Vagina (tissue), 2 donors: ENCODE measurements around the gene FUT7. TPM values are rescaled to one million over a fixed set of nuclear protein-coding genes. Genes with fewer than 3 reads are reported as not detected.

Experiments used
- DNase-seq, 2 donors: peaks; one replicate each; pipeline ENCODE4 v3.0.0-alpha.2; 2017; ENCODE audit errors: extremely low spot score in 2 of 2
- H3K27ac ChIP-seq: fragments of 200-600 bp; sonication (generic); one replicate; pipeline ENCODE4 v1.5.1; 2019
- H3K27me3 ChIP-seq: fragments of 200-600 bp; sonication (generic); one replicate; pipeline ENCODE4 v1.5.1; 2019
- H3K36me3 ChIP-seq, 2 donors: fragments of 200-600 bp; sonication (generic); one replicate each; pipeline ENCODE4 v1.5.1; 2017 to 2019
- H3K4me1 ChIP-seq: fragments of 200-600 bp; sonication (generic); one replicate; pipeline ENCODE4 v1.5.1; 2019
- H3K4me3 ChIP-seq, 2 donors: fragments of 200-600 bp; sonication (generic); 1 replicate in 1 of 2; 2 replicates in 1 of 2; pipeline ENCODE4 v1.5.1; 2016 to 2019
- H3K9me3 ChIP-seq: fragments of 200-600 bp; sonication (generic); one replicate; pipeline ENCODE4 v1.5.1; 2019
- POLR2A ChIP-seq, 2 donors: fragments of 450-650 bp; IDR thresholded peaks; one replicate each; pipeline ENCODE4 v1.6.1; 2017; ENCODE audit warnings: antibody characterized with exemption in 2 of 2, mild to moderate bottlenecking in 2 of 2, moderate library complexity in 2 of 2
- POLR2AphosphoS5 ChIP-seq, 2 donors: sonication (generic); formaldehyde crosslinking; IDR thresholded peaks; one replicate each; pipeline ENCODE4 v1.9.0; 2017; ENCODE audit warnings: antibody characterized with exemption in 2 of 2, mild to moderate bottlenecking in 2 of 2, low read depth in 1 of 2; ENCODE audit not compliant: insufficient read depth in 1 of 2
- intact Hi-C: fragments of 100-400 bp; cut with DNase I; formaldehyde crosslinking; loops from one replicate; pipeline ENCODE4 v1.15.1; 2023
- total RNA-seq: library from RNA; depleted of rRNA; stranded (reverse); fragments of >200 nt; gene quantifications from one replicate; pipeline ENCODE4 v1.2.3, GENCODE V29; 2016
- TF ChIP-seq, protein P1 (sequence below), 3 experiments: fragments of 450-650 bp in 2 of 3; fragments of 200-600 bp in 1 of 3; sonication (generic) in 1 of 3; IDR thresholded peaks; one replicate each; pipeline ENCODE4 v1.5.1; 2017 to 2019; ENCODE audit warnings: antibody characterized with exemption in 3 of 3, mild to moderate bottlenecking in 2 of 3, moderate library complexity in 2 of 3

FUT7 gene
- total RNA-seq, 1 donor from 2014 or later: not detected

DNA sequence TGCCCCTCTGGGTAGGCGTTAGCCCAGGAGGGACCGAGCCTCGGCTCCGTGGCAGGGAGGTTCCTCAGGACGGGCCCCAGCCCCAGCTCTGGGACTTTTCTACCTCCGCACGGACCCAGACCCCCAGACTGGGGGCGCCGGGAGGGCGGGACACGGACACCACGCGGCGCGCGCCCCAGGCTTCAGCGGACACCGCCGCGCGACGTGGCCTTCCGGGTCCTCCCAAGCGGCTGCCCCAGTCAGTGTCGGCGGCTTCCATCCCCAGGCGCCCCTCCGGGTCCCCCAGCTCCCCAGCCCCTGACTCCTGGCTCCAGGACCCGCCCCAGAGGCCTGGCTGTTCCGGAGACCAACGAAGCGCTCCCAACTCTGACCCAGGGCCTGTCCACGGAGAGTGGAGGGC lies 46.0 kb downstream of the FUT7 start:
- H3K9me3 ChIP-seq: no peaks in the 10 kb centered on the region
- no peak overlapping the region for H3K27ac ChIP-seq
- peaks cover 26% of the 10 kb centered on the region for H3K4me1 ChIP-seq
- no peak for DNase-seq
- peaks cover 6% of the 10 kb centered on the region for H3K27me3 ChIP-seq
- no peak overlapping the region for H3K4me3 ChIP-seq
- intact Hi-C loops: no loop called here
- H3K36me3 ChIP-seq: no peaks in the 10 kb centered on the region
- TF ChIP-seq, protein P1, sequence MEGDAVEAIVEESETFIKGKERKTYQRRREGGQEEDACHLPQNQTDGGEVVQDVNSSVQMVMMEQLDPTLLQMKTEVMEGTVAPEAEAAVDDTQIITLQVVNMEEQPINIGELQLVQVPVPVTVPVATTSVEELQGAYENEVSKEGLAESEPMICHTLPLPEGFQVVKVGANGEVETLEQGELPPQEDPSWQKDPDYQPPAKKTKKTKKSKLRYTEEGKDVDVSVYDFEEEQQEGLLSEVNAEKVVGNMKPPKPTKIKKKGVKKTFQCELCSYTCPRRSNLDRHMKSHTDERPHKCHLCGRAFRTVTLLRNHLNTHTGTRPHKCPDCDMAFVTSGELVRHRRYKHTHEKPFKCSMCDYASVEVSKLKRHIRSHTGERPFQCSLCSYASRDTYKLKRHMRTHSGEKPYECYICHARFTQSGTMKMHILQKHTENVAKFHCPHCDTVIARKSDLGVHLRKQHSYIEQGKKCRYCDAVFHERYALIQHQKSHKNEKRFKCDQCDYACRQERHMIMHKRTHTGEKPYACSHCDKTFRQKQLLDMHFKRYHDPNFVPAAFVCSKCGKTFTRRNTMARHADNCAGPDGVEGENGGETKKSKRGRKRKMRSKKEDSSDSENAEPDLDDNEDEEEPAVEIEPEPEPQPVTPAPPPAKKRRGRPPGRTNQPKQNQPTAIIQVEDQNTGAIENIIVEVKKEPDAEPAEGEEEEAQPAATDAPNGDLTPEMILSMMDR (IDR thresholded peaks at IDR 0.05): no peak
- TF ChIP-seq POLR2AphosphoS5 (IDR thresholded peaks at IDR 0.05; ENCODE audit: insufficient read depth in 1 of 2, low read depth in 1 of 2) (no peak), POLR2A (IDR thresholded peaks at IDR 0.05) (no peak)

DNA sequence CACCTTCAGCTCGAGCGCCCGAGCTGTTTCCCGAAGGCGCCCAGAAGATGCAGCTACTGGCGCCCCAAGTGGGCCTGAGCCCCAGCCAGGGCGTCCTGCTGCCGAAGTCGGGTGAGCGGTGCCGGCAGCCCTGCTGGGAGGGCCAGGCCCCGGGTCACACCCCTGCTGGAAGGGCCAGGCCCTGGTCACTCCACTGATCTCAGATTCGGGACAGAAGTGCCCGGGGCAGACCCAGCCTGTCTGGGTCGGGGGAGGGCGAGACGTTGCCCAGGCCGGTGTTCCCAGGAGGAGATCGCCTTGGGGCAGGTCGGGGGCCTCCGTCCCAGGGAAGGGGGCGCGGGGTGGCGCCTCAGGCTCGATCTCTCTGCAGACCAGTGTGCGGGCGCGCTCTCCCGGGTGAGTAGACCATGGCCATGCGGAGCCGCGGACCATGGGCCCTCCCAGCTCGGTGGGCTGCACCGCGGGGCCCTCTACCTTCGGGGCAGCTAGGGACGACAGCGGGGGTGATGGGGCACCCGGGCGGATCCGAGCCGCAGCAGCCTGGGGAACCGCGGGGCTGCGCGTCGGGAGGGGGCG lies 46.8 kb downstream of the FUT7 start:
- Histone ChIP-seq H3K27me3 (peaks cover 6% of the 10 kb centered on the region), H3K4me3 (peak overlapping the region in 1 of 2 donors; percentile 2), H3K4me1 (peaks cover 28% of the 10 kb centered on the region), H3K36me3 (no peaks in the 10 kb centered on the region), H3K27ac (no peak overlapping the region), H3K9me3 (no peaks in the 10 kb centered on the region)
- no peak for DNase-seq
- intact Hi-C loops: no loop called here
- TF ChIP-seq, protein P1 (IDR thresholded peaks at IDR 0.05): no peak

DNA sequence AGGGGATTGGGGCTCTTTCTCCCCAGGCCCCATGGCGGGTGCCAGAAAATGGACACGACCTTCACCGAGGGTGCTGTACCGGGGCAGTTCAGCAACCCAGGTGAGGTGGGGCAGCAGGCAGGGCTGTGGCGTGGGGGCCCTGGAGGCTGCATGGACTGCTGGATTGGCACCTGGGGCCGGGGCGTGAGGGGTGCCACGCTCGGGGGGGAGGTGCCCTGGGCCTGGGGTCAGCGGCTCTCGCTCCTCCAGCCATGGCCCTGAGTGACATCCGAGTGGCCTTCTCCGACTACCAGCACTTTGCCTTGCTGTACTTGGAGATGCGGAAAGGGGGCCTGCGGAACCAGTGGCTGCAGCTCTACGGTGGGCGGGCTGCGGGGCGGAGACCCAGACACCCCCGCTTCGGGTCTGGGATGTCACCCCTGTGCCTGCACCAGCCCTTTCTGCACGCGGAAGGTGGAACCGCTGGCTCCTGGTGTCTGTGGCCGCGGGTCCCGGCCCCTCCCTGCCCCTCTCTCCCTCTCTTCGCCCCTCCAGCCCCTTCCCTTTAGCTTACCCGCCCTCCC lies 47.3 kb downstream of the FUT7 start:
- TF ChIP-seq, protein P1 (IDR thresholded peaks at IDR 0.05): no peak
- peak in 1 of 2 donors; percentile 6 for TF ChIP-seq POLR2AphosphoS5 (IDR thresholded peaks at IDR 0.05; ENCODE audit: insufficient read depth in 1 of 2, low read depth in 1 of 2)
- DNase-seq: no peak
- Histone ChIP-seq H3K36me3 (no peaks in the 10 kb centered on the region), H3K4me1 (peaks cover 28% of the 10 kb centered on the region), H3K27ac (no peak overlapping the region), H3K4me3 (no peak overlapping the region), H3K9me3 (no peaks in the 10 kb centered on the region), H3K27me3 (peaks cover 6% of the 10 kb centered on the region)
- intact Hi-C loops: no loop called here

DNA sequence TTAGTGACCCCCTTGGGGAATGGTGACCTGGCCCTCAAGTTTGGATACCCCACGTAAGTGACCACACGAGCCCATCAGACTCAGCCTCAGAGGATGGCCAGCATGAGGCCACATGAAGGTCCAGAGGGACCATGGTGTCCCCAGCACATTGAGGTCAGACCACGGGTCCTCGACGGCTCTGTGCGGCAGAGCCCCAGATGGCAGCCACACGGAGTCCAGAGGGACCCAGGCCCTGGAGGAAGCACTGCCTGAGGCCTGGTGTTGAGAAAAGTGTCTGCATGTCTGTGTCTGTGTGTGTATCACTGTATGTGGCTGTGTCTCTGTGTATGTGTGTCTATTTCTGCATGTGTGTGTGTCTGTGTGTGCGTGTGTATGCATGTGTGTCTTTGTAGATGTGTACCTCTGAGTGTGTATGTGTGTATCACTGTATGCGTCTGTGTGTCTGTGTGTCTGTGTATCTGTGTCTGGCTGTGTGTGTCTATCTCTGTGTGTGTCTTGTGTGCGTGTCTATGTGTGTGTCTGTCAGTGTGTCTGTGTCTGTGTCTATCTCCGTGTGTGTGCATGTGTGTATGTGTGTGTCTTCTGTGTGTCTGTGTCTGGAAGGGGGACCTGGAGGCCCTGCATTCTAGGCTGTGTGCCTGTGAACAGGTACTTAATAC lies 48.1 kb downstream of the FUT7 start:
- TF ChIP-seq POLR2AphosphoS5 (IDR thresholded peaks at IDR 0.05; ENCODE audit: insufficient read depth in 1 of 2, low read depth in 1 of 2) (no peak), POLR2A (IDR thresholded peaks at IDR 0.05) (no peak)
- TF ChIP-seq, protein P1 (IDR thresholded peaks at IDR 0.05): no peak
- no peak overlapping the region for H3K27ac ChIP-seq
- H3K36me3 ChIP-seq: no peaks in the 10 kb centered on the region
- H3K4me3 ChIP-seq: no peak overlapping the region
- peaks cover 6% of the 10 kb centered on the region for H3K27me3 ChIP-seq
- no peak for DNase-seq
- H3K4me1 ChIP-seq: peaks cover 28% of the 10 kb centered on the region
- intact Hi-C loops: no loop called here
- H3K9me3 ChIP-seq: no peaks in the 10 kb centered on the region

DNA sequence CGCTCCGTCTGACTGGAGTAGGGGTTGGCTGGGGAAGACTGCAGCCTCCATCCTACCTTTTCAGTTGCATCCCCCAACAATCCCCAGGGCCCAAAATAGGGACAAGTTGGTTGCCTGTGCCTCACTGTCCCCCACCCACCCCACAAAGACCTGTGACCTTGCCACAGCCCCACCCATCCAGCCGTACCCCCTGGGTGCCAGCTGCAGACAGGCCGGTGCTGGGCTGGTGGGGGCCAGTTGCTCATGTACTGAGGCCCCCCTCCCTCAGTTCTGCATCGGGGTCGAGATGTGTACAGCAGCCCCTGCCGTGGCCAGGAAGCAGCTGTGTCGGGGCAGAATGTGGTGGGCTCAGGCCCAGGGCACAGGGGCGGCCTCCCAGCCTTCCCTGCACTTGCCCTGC lies 48.7 kb downstream of the FUT7 start:
- no peak overlapping the region for H3K27ac ChIP-seq

More for the DNA sequence above, 48.7 kb downstream of the FUT7 start:
- Histone ChIP-seq H3K27me3 (peaks cover 6% of the 10 kb centered on the region), H3K36me3 (no peaks in the 10 kb centered on the region), H3K4me3 (no peak overlapping the region), H3K4me1 (peaks cover 31% of the 10 kb centered on the region), H3K9me3 (no peaks in the 10 kb centered on the region)
- no peak for DNase-seq
- intact Hi-C loops: no loop called here
- TF ChIP-seq POLR2A (IDR thresholded peaks at IDR 0.05) (no peak), POLR2AphosphoS5 (IDR thresholded peaks at IDR 0.05; ENCODE audit: insufficient read depth in 1 of 2, low read depth in 1 of 2) (peak in 1 of 2 donors; percentile 25)
- TF ChIP-seq, protein P1 (IDR thresholded peaks at IDR 0.05): no peak
